Aorta (tissue), 5 donors: ENCODE measurements around the gene C1QL4. TPM values are rescaled to one million over a fixed set of nuclear protein-coding genes. Genes with fewer than 3 reads are reported as not detected.

Experiments
- ATAC-seq: fragments of 200-7000 bp; cut with Tn5 transposase; one replicate; pipeline ENCODE4 v1.9.1; 2022; ENCODE audit warnings: moderate library complexity; ENCODE audit not compliant: low FRiP score
- DNase-seq, 2 donors: peaks; one replicate each; pipeline ENCODE4 v3.0.0-alpha.2; 2020
- H3K27ac ChIP-seq, 2 donors: one replicate each; pipeline ENCODE4 v1.5.1; 2013; ENCODE audit warnings: low read length in 2 of 2, mild to moderate bottlenecking in 2 of 2, moderate library complexity in 2 of 2, control low read depth in 1 of 2, inconsistent platforms in 1 of 2, low read depth in 1 of 2
- H3K27me3 ChIP-seq, 2 donors: one replicate each; pipeline ENCODE4 v1.6.1; 2013; ENCODE audit warnings: control low read depth in 1 of 2, low read length in 1 of 2, mild to moderate bottlenecking in 1 of 2, moderate library complexity in 1 of 2; ENCODE audit not compliant: insufficient read depth in 2 of 2, control insufficient read depth in 1 of 2
- H3K36me3 ChIP-seq, 2 donors: one replicate each; pipeline ENCODE4 v1.6.1; 2013; ENCODE audit warnings: control low read depth in 1 of 2, low read length in 1 of 2, mild to moderate bottlenecking in 1 of 2; ENCODE audit not compliant: insufficient read depth in 2 of 2, control insufficient read depth in 1 of 2
- H3K4me1 ChIP-seq, 2 donors: one replicate each; pipeline ENCODE4 v1.6.1; 2013; ENCODE audit warnings: low read length in 2 of 2, control low read depth in 1 of 2, mild to moderate bottlenecking in 1 of 2, moderate library complexity in 1 of 2; ENCODE audit not compliant: insufficient read depth in 2 of 2, control insufficient read depth in 1 of 2
- H3K4me3 ChIP-seq, 2 donors: one replicate each; pipeline ENCODE4 v1.5.1; 2013; ENCODE audit warnings: low read length in 2 of 2, control low read depth in 1 of 2, mild to moderate bottlenecking in 1 of 2
- H3K9me3 ChIP-seq: one replicate; pipeline ENCODE4 v1.6.1; 2013; ENCODE audit warnings: mild to moderate bottlenecking, low read length; ENCODE audit not compliant: control insufficient read depth
- WGBS, 2 donors: extraction: QIAGEN DNeasy Blood & Tissue Kit; methylation state at CpG; one replicate each; pipeline ENCODE4 v1.1.7; 2013; 5-methylcytosine and 5-hydroxymethylcytosine counted together
- intact Hi-C, 2 donors: fragments of 100-400 bp; cut with DNase I; formaldehyde crosslinking; loops; one replicate each; pipeline versions ENCODE4 v1.14.2 to v1.15.0; 2022
- polyA plus RNA-seq, 2 donors: library from polyadenylated mRNA; stranded (reverse); fragments of 200-250 nt; gene quantifications; one replicate each; pipeline ENCODE4 v1.2.3, GENCODE V29; 2013
- total RNA-seq, 2 donors: library from RNA; stranded (reverse); fragmentation: NEBNext Ultra II Directional; extraction: Animal tissue kit (Norgen Biotek cat#: 25700); gene quantifications; one replicate each; pipeline ENCODE4 v1.2.1, GENCODE V29; 2021
- donor health status: healthy with polysubstance abuse.
- donor health status: Bipolar disorder and iron deficiency.
- donor health status: DM: no; HTN: no; CAD: no.
- donor health status: DM: no; HTN: no; CAD: no.
- donor health status: DM: yes; HTN: yes; CAD: no.

Gene C1QL4
- total and polyA plus RNA-seq, 4 donors, result not detected

- ATAC-seq (no peak), DNase-seq (peak in 1 of 2 donors; percentile 5)
- intact Hi-C loops, result no loop called here
- WGBS, 2 donors, result 77 to 85% methylated on average over 2 of the region's 2 CpGs
- H3K36me3 ChIP-seq, result no peaks in the 10 kb centered on the region
- H3K4me3 ChIP-seq, result no peak overlapping the region
- H3K9me3 ChIP-seq, result no peaks in the 10 kb centered on the region
- no peaks in the 10 kb centered on the region for H3K4me1 ChIP-seq
- no peak overlapping the region for H3K27ac ChIP-seq
- no peaks in the 10 kb centered on the region for H3K27me3 ChIP-seq
These were observed 32.8 kb downstream of the C1QL4 start for GRCh38 chr12:49304161-49304560.

GRCh38 chr12:49301760-49302159, 35.2 kb downstream of the C1QL4 start:
- DNase-seq (no peak), ATAC-seq (no peak)
- Histone ChIP-seq H3K36me3 (no peaks in the 10 kb centered on the region), H3K9me3 (no peaks in the 10 kb centered on the region), H3K27ac (no peak overlapping the region), H3K4me1 (no peaks in the 10 kb centered on the region), H3K4me3 (no peak overlapping the region), H3K27me3 (no peaks in the 10 kb centered on the region)
- intact Hi-C loops, result no loop called here
- WGBS, 2 donors, result 83% methylated on average over 4 of the region's 4 CpGs

GRCh38 chr12:49298160-49298559, 38.8 kb downstream of the C1QL4 start:
- 69 to 71% methylated on average over 6 of the region's 6 CpGs for WGBS, 2 donors
- Histone ChIP-seq H3K27me3 (no peaks in the 10 kb centered on the region), H3K9me3 (no peaks in the 10 kb centered on the region), H3K36me3 (no peaks in the 10 kb centered on the region), H3K27ac (no peak overlapping the region), H3K4me1 (no peaks in the 10 kb centered on the region), H3K4me3 (no peak overlapping the region)
- ATAC-seq (no peak), DNase-seq (peak in 1 of 2 donors; percentile 71)
- intact Hi-C loops, result no loop called here

GRCh38 chr12:49297695-49298060, 39.3 kb downstream of the C1QL4 start:
- WGBS, 2 donors, result 35 to 38% methylated on average over 8 of the region's 8 CpGs
- Histone ChIP-seq H3K27ac (no peak overlapping the region), H3K36me3 (no peaks in the 10 kb centered on the region), H3K4me1 (no peaks in the 10 kb centered on the region), H3K9me3 (no peaks in the 10 kb centered on the region), H3K27me3 (no peaks in the 10 kb centered on the region), H3K4me3 (no peak overlapping the region)
- no peak for DNase-seq
- ATAC-seq, result no peak
- intact Hi-C loops, result no loop called here

GRCh38 chr12:49296836-49297694, 39.9 kb downstream of the C1QL4 start:
- Histone ChIP-seq H3K4me1 (no peaks in the 10 kb centered on the region), H3K36me3 (no peaks in the 10 kb centered on the region), H3K27me3 (no peaks in the 10 kb centered on the region), H3K27ac (no peak overlapping the region), H3K9me3 (no peaks in the 10 kb centered on the region), H3K4me3 (no peak overlapping the region)
- 3 to 5% methylated on average over 76 to 77 of the region's 77 CpGs for WGBS, 2 donors
- no peak for ATAC-seq
- intact Hi-C loops, result no loop called here
- peak in 1 of 2 donors; percentile 75 for DNase-seq

GRCh38 chr12:49296034-49296835, 40.8 kb downstream of the C1QL4 start:
- no peaks in the 10 kb centered on the region for H3K27me3 ChIP-seq
- intact Hi-C loops, result no loop called here
- H3K36me3 ChIP-seq, result no peaks in the 10 kb centered on the region
- 28 to 33% methylated on average over 48 to 54 of the region's 54 CpGs for WGBS, 2 donors
- ATAC-seq (no peak), DNase-seq (peak in 1 of 2 donors; percentile 83)
- H3K4me1 ChIP-seq, result no peaks in the 10 kb centered on the region
- H3K27ac ChIP-seq, result no peak overlapping the region
- H3K4me3 ChIP-seq, result no peak overlapping the region
- H3K9me3 ChIP-seq, result no peaks in the 10 kb centered on the region

GRCh38 chr12:49295082-49295936, 41.7 kb downstream of the C1QL4 start, which contains the start of gene PRPH:
Gene PRPH (plus strand): TSS chr12:49295147. CDS start chr12:49295201, 54 bp downstream.
- intact Hi-C loops, result no loop called here
- Histone ChIP-seq H3K4me3 (no peak within 1 kb of the TSS), H3K27me3 (no peaks in the 10 kb centered on the region), H3K9me3 (no peaks in the 10 kb centered on the region), H3K4me1 (no peaks in the 10 kb centered on the region), H3K36me3 (no peaks in the 10 kb centered on the region), H3K27ac (no peak within 1 kb of the TSS)
- 27 to 32% methylated on average over 74 to 82 of the region's 82 CpGs for WGBS, 2 donors
- ATAC-seq, result no peak
- DNase-seq, result peak in 1 of 2 donors; percentile 80

GRCh38 chr12:49294804-49295081, 42.2 kb downstream of the C1QL4 start:
- Histone ChIP-seq H3K27ac (no peak overlapping the region), H3K4me3 (no peak overlapping the region), H3K9me3 (no peaks in the 10 kb centered on the region), H3K4me1 (no peaks in the 10 kb centered on the region), H3K27me3 (no peaks in the 10 kb centered on the region), H3K36me3 (no peaks in the 10 kb centered on the region)
- DNase-seq, result no peak
- ATAC-seq, result no peak
- intact Hi-C loops, result no loop called here
- 93 to 95% methylated on average over 1 to 5 of the region's 5 CpGs for WGBS, 2 donors
